PC-9 (cell line): ENCODE results near the gene C7orf25. TPM values are rescaled to one million over a fixed set of nuclear protein-coding genes. Genes with fewer than 3 reads are reported as not detected.

Source experiments
- Bru-seq: library from RNA; stranded (reverse); fragments of 400-500 nt; gene quantifications from one replicate; lab custom pipeline; 2021; lab: Mats Ljungman, UMichigan
- BruChase-seq, 2 experiments: library from RNA; stranded (reverse); fragments of 400-500 nt; gene quantifications; one replicate each; lab custom pipeline; 2021; lab: Mats Ljungman, UMichigan
- BruUV-seq: library from RNA; stranded (reverse); fragments of 400-500 nt; replicated peaks from 2 replicates; lab custom pipeline; 2021; lab: Mats Ljungman, UMichigan
- CTCF ChIA-PET: fragments of 300-600 bp; sonication (Branson Sonifier 250); formaldehyde crosslinking; loops from one replicate; lab custom pipeline; 2022; ENCODE audit warnings: antibody characterized with exemption; lab: Charles Lee
- POLR2A ChIA-PET: fragments of 300-600 bp; sonication (Branson Sonifier 250); formaldehyde crosslinking; loops from one replicate; lab custom pipeline; 2022; ENCODE audit warnings: antibody characterized with exemption; ENCODE audit not compliant: unreplicated experiment; lab: Charles Lee
- DNase-seq, 2 experiments: peaks; one replicate each; pipeline versions ENCODE4 v3.0.0 to v3.0.0-alpha.2; 2015 to 2022; ENCODE audit warnings: mixed read lengths in 1 of 2
- H2AFZ ChIP-seq: fragments of 200-600 bp; sonication (generic); 2 replicates; pipeline ENCODE4 v1.8.1; 2017; ENCODE audit warnings: antibody characterized with exemption
- H3F3A ChIP-seq: fragments of 200-600 bp; sonication (generic); 2 replicates; pipeline ENCODE4 v1.8.1; 2017; ENCODE audit warnings: antibody characterized with exemption, mild to moderate bottlenecking, low read depth; ENCODE audit not compliant: insufficient read depth
- H3K27ac ChIP-seq: fragments of 200-600 bp; sonication (generic); 2 replicates; pipeline ENCODE4 v1.6.1; 2016; ENCODE audit warnings: mixed run types
- H3K27me3 ChIP-seq: fragments of 200-600 bp; sonication (generic); 2 replicates; pipeline ENCODE4 v1.6.1; 2016; ENCODE audit warnings: low read depth, mixed run types; ENCODE audit not compliant: insufficient read depth
- H3K36me3 ChIP-seq: fragments of 200-600 bp; sonication (generic); 2 replicates; pipeline ENCODE4 v1.6.1; 2016; ENCODE audit warnings: low read depth, mixed run types
- H3K4me1 ChIP-seq: fragments of 200-600 bp; sonication (generic); replicated peaks from 2 replicates; pipeline ENCODE4 v1.6.1; 2016; ENCODE audit warnings: mixed run types; ENCODE audit not compliant: insufficient read depth
- H3K4me2 ChIP-seq: fragments of 200-600 bp; sonication (generic); 2 replicates; pipeline ENCODE4 v1.6.1; 2017; ENCODE audit warnings: mixed run types
- H3K4me3 ChIP-seq: fragments of 200-600 bp; sonication (generic); 2 replicates; pipeline ENCODE4 v1.6.1; 2016; ENCODE audit warnings: mixed run types
- H3K79me2 ChIP-seq: fragments of 200-600 bp; sonication (generic); 2 replicates; pipeline ENCODE4 v1.6.1; 2017; ENCODE audit warnings: low read depth, mixed run types
- H3K9me2 ChIP-seq: fragments of 200-600 bp; sonication (generic); 2 replicates; pipeline ENCODE4 v1.8.1; 2017; ENCODE audit warnings: mild to moderate bottlenecking; ENCODE audit not compliant: insufficient read depth
- H3K9me3 ChIP-seq: fragments of 200-600 bp; sonication (generic); 2 replicates; pipeline ENCODE4 v1.8.1; 2016; ENCODE audit warnings: low read depth; ENCODE audit not compliant: insufficient read depth
- H4K20me1 ChIP-seq: fragments of 200-600 bp; sonication (generic); 2 replicates; pipeline ENCODE4 v1.8.1; 2017; ENCODE audit not compliant: insufficient read depth
- EZH2 ChIP-seq: fragments of 200-600 bp; sonication (generic); IDR thresholded peaks from 2 replicates; pipeline ENCODE4 v1.8.0; 2017; ENCODE audit warnings: antibody characterized with exemption, low read depth
- intact Hi-C: fragments of 100-400 bp; cut with micrococcal nuclease; formaldehyde crosslinking; loops from one replicate; pipeline ENCODE4 v1.10.0; 2022; ENCODE audit not compliant: unreplicated experiment
- long read RNA-seq: library from polyadenylated mRNA; stranded (forward); transcript quantifications from one replicate; pipeline ENCODE4 v2.0.0, GENCODE V29; 2022
- total RNA-seq: library from RNA; stranded (reverse); gene quantifications from 2 replicates; pipeline ENCODE4 v1.2.3, GENCODE V29; 2021
- TF ChIP-seq, protein P1 (sequence below): fragments of 200-600 bp; sonication (generic); conservative IDR thresholded peaks from 2 replicates; pipeline ENCODE4 v1.6.1; 2017; ENCODE audit warnings: mixed run types, antibody characterized with exemption, mild to moderate bottlenecking, moderate library complexity

The C7orf25 gene
- total RNA-seq (4.9 and 7.3 TPM in 2 replicates), Bru-seq, nascent RNA (percentile 64 among the genes with signal in this experiment), BruChase-seq, experiment 1, labeled RNA remaining after a 2-hour chase (percentile 65 among the genes with signal in this experiment), BruChase-seq, experiment 2, labeled RNA remaining after a 6-hour chase (percentile 66 among the genes with signal in this experiment)
- long read RNA-seq, transcript C7orf25-201 (2 exons, 2,451 nt), result major isoform, 23 of 26 reads
- long read RNA-seq, partial matches to known transcripts, result 0 of 26 reads
- long read RNA-seq, other reads (novel, unspliced or antisense), result 1 of 26 reads

GRCh38 chr7:42911454-42912447 lies at the start of gene C7orf25:
Gene C7orf25 (minus strand): TSS chr7:42912070. CDS start chr7:42910900, 1,170 bp downstream.
- TF ChIP-seq EZH2, result no peak
- TF ChIP-seq, protein P1, sequence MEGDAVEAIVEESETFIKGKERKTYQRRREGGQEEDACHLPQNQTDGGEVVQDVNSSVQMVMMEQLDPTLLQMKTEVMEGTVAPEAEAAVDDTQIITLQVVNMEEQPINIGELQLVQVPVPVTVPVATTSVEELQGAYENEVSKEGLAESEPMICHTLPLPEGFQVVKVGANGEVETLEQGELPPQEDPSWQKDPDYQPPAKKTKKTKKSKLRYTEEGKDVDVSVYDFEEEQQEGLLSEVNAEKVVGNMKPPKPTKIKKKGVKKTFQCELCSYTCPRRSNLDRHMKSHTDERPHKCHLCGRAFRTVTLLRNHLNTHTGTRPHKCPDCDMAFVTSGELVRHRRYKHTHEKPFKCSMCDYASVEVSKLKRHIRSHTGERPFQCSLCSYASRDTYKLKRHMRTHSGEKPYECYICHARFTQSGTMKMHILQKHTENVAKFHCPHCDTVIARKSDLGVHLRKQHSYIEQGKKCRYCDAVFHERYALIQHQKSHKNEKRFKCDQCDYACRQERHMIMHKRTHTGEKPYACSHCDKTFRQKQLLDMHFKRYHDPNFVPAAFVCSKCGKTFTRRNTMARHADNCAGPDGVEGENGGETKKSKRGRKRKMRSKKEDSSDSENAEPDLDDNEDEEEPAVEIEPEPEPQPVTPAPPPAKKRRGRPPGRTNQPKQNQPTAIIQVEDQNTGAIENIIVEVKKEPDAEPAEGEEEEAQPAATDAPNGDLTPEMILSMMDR, result no peak
- Histone ChIP-seq H3K9me2 (no peaks in the 10 kb centered on the region), H2AFZ (peak within 1 kb of the TSS; percentile 95), H3K36me3 (peaks cover 6% of the 10 kb centered on the region), H3K9me3 (no peaks in the 10 kb centered on the region), H4K20me1 (no peaks in the 10 kb centered on the region), H3K27me3 (no peaks in the 10 kb centered on the region), H3K79me2 (peaks cover 21% of the 10 kb centered on the region), H3K4me3 (peak within 1 kb of the TSS; percentile 85), H3K4me1 (peaks cover 18% of the 10 kb centered on the region), H3K4me2 (peak within 1 kb of the TSS; percentile 88), H3K27ac (peak within 1 kb of the TSS; percentile 18), H3F3A (peaks cover 30% of the 10 kb centered on the region)
- ChIA-PET POLR2A (interaction anchor here (0.6 to 0.7 kb wide), 3 partner anchors 21 to 1681 kb away, joined by 4 read pairs; partner anchors contain the start of gene MRPL32), CTCF (no interaction called here)
- intact Hi-C loops, result loop anchor here (1.0 to 2.0 kb wide), 2 partner anchors 19 to 23 kb away; no protein-coding TSS in a partner anchor
- TSS peak; percentile 21 for BruUV-seq
- DNase-seq, result peak; percentile 88 to 99

DNA sequence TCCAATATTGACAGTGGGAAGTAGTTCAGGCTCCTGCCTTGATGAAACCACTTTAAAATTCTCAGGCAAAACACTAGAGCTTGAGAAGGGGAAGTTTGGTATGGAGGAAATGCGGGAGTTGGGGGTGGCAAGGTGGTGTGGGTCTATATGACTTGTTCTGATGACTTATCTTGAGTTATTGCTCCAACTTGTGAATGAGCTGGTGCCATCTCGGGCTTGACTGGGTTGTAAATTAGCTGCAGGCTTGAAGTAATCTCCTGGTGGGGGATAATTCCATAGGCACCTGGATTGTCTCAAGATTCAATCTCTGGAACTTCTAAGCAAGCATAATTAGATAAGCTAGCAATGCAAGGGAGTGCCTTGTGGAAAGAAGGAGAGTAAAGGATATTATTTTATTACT lies 49.3 kb upstream of the C7orf25 start:
- H3K4me3 ChIP-seq, result no peak overlapping the region
- no peak for DNase-seq
- POLR2A ChIA-PET, result no interaction called here
- no TSS peak for BruUV-seq
- H4K20me1 ChIP-seq, result no peaks in the 10 kb centered on the region
- CTCF ChIA-PET, result no interaction called here
- no peaks in the 10 kb centered on the region for H3F3A ChIP-seq
- H3K9me3 ChIP-seq, result no peaks in the 10 kb centered on the region
- peaks cover 6% of the 10 kb centered on the region; the same call in 1 of the 2 replicates for H3K9me2 ChIP-seq
- H2AFZ ChIP-seq, result no peak overlapping the region
- H3K79me2 ChIP-seq, result no peaks in the 10 kb centered on the region
- TF ChIP-seq EZH2, result no peak
- TF ChIP-seq, protein P1, result no peak
- no peaks in the 10 kb centered on the region for H3K36me3 ChIP-seq
- no peaks in the 10 kb centered on the region for H3K4me1 ChIP-seq
- H3K27me3 ChIP-seq, result peaks cover 57% of the 10 kb centered on the region
- intact Hi-C loops, result no loop called here
- no peak overlapping the region for H3K27ac ChIP-seq
- no peak overlapping the region for H3K4me2 ChIP-seq

- CTCF ChIA-PET, result no interaction called here
- peaks cover 57% of the 10 kb centered on the region for H3K27me3 ChIP-seq
- H3K27ac ChIP-seq, result no peak overlapping the region
- H3K36me3 ChIP-seq, result no peaks in the 10 kb centered on the region
- no peaks in the 10 kb centered on the region for H4K20me1 ChIP-seq
- H3K9me2 ChIP-seq, result peaks cover 6% of the 10 kb centered on the region; the same call in 1 of the 2 replicates
- no TSS peak for BruUV-seq
- no peaks in the 10 kb centered on the region for H3K79me2 ChIP-seq
- H3K4me1 ChIP-seq, result no peaks in the 10 kb centered on the region
- no peak overlapping the region for H3K4me3 ChIP-seq
- H3K9me3 ChIP-seq, result no peaks in the 10 kb centered on the region
- no peaks in the 10 kb centered on the region for H3F3A ChIP-seq
- H2AFZ ChIP-seq, result no peak overlapping the region
- no peak for DNase-seq
- no peak overlapping the region for H3K4me2 ChIP-seq
- POLR2A ChIA-PET, result interaction anchor here (0.6 kb wide), 1 partner anchor 672 kb away, joined by 3 read pairs; no protein-coding TSS in a partner anchor
- intact Hi-C loops, result no loop called here
- TF ChIP-seq EZH2, result no peak
- TF ChIP-seq, protein P1, result no peak
These were observed 48.9 kb upstream of the C7orf25 start for GRCh38 chr7:42960762-42961161.
